Sigmoid colon (tissue), 7 donors: ENCODE results near the gene STEAP1B. TPM values are rescaled to one million over a fixed set of nuclear protein-coding genes. Genes with fewer than 3 reads are reported as not detected.

Experiments used
- DNase-seq: peaks from one replicate; pipeline ENCODE4 v3.0.0-alpha.2; 2019
- H3K27ac ChIP-seq, 4 donors: fragments of 200-600 bp; sonication (generic); one replicate each; pipeline ENCODE4 v1.5.1; 2016 to 2019; ENCODE audit warnings: mild to moderate bottlenecking in 1 of 4
- H3K27me3 ChIP-seq, 3 donors: fragments of 200-600 bp; sonication (generic); one replicate each; pipeline ENCODE4 v1.5.1; 2019; ENCODE audit warnings: mild to moderate bottlenecking in 1 of 3
- H3K36me3 ChIP-seq, 4 donors: fragments of 200-600 bp; sonication (generic); one replicate each; pipeline ENCODE4 v1.5.1; 2016 to 2019
- H3K4me1 ChIP-seq, 4 donors: fragments of 200-600 bp; sonication (generic); one replicate each; pipeline ENCODE4 v1.5.1; 2017 to 2019
- H3K4me3 ChIP-seq, 4 donors: fragments of 200-600 bp; sonication (generic); one replicate each; pipeline ENCODE4 v1.5.1; 2017 to 2019; ENCODE audit warnings: mild to moderate bottlenecking in 2 of 4, moderate library complexity in 1 of 4
- H3K9me3 ChIP-seq, 4 donors: fragments of 200-600 bp in 3 of 4; sonication (generic) in 3 of 4; one replicate each; pipeline versions ENCODE4 v1.5.1 to v1.6.1; 2013 to 2019
- EP300 ChIP-seq, 4 donors: sonication (generic); formaldehyde crosslinking; IDR thresholded peaks; one replicate each; pipeline ENCODE4 v1.6.1; 2017; ENCODE audit warnings: antibody characterized with exemption in 4 of 4
- POLR2A ChIP-seq, 2 donors: fragments of 450-650 bp; IDR thresholded peaks; one replicate each; pipeline ENCODE4 v1.6.1; 2016; ENCODE audit warnings: antibody characterized with exemption in 2 of 2, mild to moderate bottlenecking in 2 of 2, moderate library complexity in 2 of 2
- POLR2AphosphoS5 ChIP-seq, 4 donors: sonication (generic); formaldehyde crosslinking; IDR thresholded peaks; one replicate each; pipeline ENCODE4 v1.6.1; 2017; ENCODE audit warnings: antibody characterized with exemption in 4 of 4
- WGBS, 2 donors: extraction: QIAGEN DNeasy Blood & Tissue Kit; methylation state at CpG; one replicate each; pipeline ENCODE4 v1.1.7; 2013; 5-methylcytosine and 5-hydroxymethylcytosine counted together
- intact Hi-C: fragments of 100-400 bp; cut with DNase I; formaldehyde crosslinking; loops from one replicate; pipeline ENCODE4 v1.15.1; 2023
- polyA plus RNA-seq, 3 donors: library from polyadenylated mRNA; stranded (reverse); fragments of 200-250 nt; gene quantifications; one replicate each; pipeline ENCODE4 v1.2.3, GENCODE V29; 2013
- total RNA-seq, 4 donors: library from RNA; depleted of rRNA; stranded (reverse); fragments of >200 nt; gene quantifications; one replicate each; pipeline ENCODE4 v1.1.0, GENCODE V29; 2016
- TF ChIP-seq, protein P1 (sequence below), 4 experiments: fragments of 450-650 bp in 3 of 4; fragments of 200-600 bp in 1 of 4; IDR thresholded peaks; one replicate each; pipeline ENCODE4 v1.5.1; 2016 to 2019; ENCODE audit warnings: antibody characterized with exemption in 4 of 4, mild to moderate bottlenecking in 3 of 4, moderate library complexity in 2 of 4
- donor health status: healthy with polysubstance abuse.
- donor health status: Bipolar disorder and iron deficiency.
- donor health status: healthy.

The STEAP1B gene
- total and polyA plus RNA-seq, 7 donors: 0.33 to 2.1 (median 1.3) TPM; not detected in 1

DNA sequence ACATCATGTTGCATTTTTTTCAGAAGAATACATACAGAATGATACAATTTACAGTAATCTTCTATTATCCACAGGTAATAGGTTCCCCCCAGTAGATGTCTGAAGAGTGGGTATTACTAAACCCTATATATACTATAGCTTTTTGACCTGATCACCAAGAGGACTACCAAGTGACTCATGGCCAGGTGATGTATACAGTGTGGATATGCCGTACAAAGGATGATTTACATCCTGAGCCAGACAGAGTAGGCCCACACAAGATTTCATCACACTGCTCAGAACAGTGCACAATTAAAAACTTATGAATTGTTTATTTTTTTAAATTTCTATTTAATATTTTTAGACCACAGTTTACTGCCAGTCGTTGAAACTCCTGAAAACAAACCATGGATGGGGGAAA, 70.6 kb downstream of the STEAP1B start:
- 77 to 79% methylated on average over 2 of the region's 2 CpGs for WGBS, 2 donors
- DNase-seq: no peak
- Histone ChIP-seq H3K9me3 (no peaks in the 10 kb centered on the region), H3K27me3 (no peaks in the 10 kb centered on the region), H3K4me1 (no peaks in the 10 kb centered on the region), H3K4me3 (no peak overlapping the region), H3K27ac (no peak overlapping the region), H3K36me3 (no peaks in the 10 kb centered on the region)
- TF ChIP-seq EP300 (IDR thresholded peaks at IDR 0.05) (no peak), POLR2AphosphoS5 (IDR thresholded peaks at IDR 0.05) (no peak), POLR2A (IDR thresholded peaks at IDR 0.05) (no peak)
- TF ChIP-seq, protein P1, sequence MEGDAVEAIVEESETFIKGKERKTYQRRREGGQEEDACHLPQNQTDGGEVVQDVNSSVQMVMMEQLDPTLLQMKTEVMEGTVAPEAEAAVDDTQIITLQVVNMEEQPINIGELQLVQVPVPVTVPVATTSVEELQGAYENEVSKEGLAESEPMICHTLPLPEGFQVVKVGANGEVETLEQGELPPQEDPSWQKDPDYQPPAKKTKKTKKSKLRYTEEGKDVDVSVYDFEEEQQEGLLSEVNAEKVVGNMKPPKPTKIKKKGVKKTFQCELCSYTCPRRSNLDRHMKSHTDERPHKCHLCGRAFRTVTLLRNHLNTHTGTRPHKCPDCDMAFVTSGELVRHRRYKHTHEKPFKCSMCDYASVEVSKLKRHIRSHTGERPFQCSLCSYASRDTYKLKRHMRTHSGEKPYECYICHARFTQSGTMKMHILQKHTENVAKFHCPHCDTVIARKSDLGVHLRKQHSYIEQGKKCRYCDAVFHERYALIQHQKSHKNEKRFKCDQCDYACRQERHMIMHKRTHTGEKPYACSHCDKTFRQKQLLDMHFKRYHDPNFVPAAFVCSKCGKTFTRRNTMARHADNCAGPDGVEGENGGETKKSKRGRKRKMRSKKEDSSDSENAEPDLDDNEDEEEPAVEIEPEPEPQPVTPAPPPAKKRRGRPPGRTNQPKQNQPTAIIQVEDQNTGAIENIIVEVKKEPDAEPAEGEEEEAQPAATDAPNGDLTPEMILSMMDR (IDR thresholded peaks at IDR 0.05): no peak
- intact Hi-C loops: no loop called here

- intact Hi-C loops: no loop called here
- 89 to 95% methylated on average over 2 of the region's 2 CpGs for WGBS, 2 donors
- Histone ChIP-seq H3K9me3 (no peaks in the 10 kb centered on the region), H3K4me1 (no peaks in the 10 kb centered on the region), H3K36me3 (no peaks in the 10 kb centered on the region), H3K4me3 (no peak overlapping the region), H3K27me3 (no peaks in the 10 kb centered on the region), H3K27ac (no peak overlapping the region)
- DNase-seq: no peak
- TF ChIP-seq EP300 (IDR thresholded peaks at IDR 0.05) (no peak), POLR2AphosphoS5 (IDR thresholded peaks at IDR 0.05) (no peak), POLR2A (IDR thresholded peaks at IDR 0.05) (no peak)
- TF ChIP-seq, protein P1 (IDR thresholded peaks at IDR 0.05): no peak
Measured at GRCh38 chr7:22427855-22428254, 72.1 kb downstream of the STEAP1B start.

DNA sequence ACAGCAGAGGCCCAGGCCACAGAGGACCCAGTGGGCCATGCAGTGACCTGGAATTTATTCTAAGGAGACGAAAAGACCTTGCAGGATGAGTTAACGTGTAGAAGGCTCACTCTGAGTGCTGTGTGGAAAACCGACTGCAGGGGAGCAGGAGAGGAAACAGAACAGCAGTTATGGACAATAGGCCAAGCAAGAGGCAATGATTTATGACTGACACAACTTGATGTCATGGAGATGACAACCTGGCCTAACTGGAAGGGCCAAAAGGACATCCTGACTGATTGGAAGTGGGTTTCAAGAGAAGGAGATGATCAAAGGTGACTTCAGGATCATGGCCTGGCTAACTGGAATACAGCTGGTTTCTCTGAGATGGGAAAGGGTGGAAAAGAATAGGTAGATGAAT, 72.9 kb downstream of the STEAP1B start:
- WGBS, 2 donors: 89 to 90% methylated on average over 3 of the region's 3 CpGs
- intact Hi-C loops: no loop called here

GRCh38 chr7:22426463-22427094, 73.4 kb downstream of the STEAP1B start:
- no peak overlapping the region for H3K27ac ChIP-seq
- intact Hi-C loops: no loop called here
- WGBS, 2 donors: 60 to 86% methylated on average over 4 of the region's 4 CpGs
- H3K36me3 ChIP-seq: no peaks in the 10 kb centered on the region
- no peak overlapping the region for H3K4me3 ChIP-seq
- DNase-seq: no peak
- no peaks in the 10 kb centered on the region for H3K4me1 ChIP-seq
- H3K27me3 ChIP-seq: no peaks in the 10 kb centered on the region
- TF ChIP-seq, protein P1 (IDR thresholded peaks at IDR 0.05): no peak
- no peak for TF ChIP-seq EP300 (IDR thresholded peaks at IDR 0.05)
- no peak for TF ChIP-seq POLR2AphosphoS5 (IDR thresholded peaks at IDR 0.05)
- TF ChIP-seq POLR2A (IDR thresholded peaks at IDR 0.05): no peak
- H3K9me3 ChIP-seq: no peaks in the 10 kb centered on the region

More for the DNA sequence above, 72.9 kb downstream of the STEAP1B start:
- Histone ChIP-seq H3K4me1 (no peaks in the 10 kb centered on the region), H3K4me3 (no peak overlapping the region), H3K9me3 (no peaks in the 10 kb centered on the region), H3K36me3 (no peaks in the 10 kb centered on the region), H3K27me3 (no peaks in the 10 kb centered on the region), H3K27ac (no peak overlapping the region)
- DNase-seq: no peak
- TF ChIP-seq, protein P1 (IDR thresholded peaks at IDR 0.05): no peak
- TF ChIP-seq POLR2AphosphoS5 (IDR thresholded peaks at IDR 0.05) (no peak), EP300 (IDR thresholded peaks at IDR 0.05) (no peak), POLR2A (IDR thresholded peaks at IDR 0.05) (no peak)

DNA sequence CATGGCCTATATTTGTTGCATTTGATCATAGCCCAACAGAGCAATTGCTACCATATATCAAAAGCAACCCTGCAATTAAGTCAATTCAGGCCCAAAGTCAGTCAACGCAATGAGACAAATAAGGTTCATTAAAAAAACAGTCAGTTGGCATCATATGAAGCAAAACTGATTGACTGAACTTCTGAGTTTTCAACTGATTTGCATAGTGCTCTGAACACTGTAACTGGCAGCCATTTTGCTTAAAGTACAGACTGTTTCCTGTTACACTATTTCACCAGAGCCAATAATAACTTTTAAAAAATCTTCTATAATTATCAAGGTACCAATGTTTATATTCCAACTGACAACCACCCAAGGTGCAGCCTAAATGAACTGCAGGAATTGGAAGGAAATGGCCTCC, 74.6 kb downstream of the STEAP1B start:
- H3K27ac ChIP-seq: no peak overlapping the region
- no peaks in the 10 kb centered on the region for H3K36me3 ChIP-seq
- intact Hi-C loops: no loop called here
- no peaks in the 10 kb centered on the region for H3K27me3 ChIP-seq
- H3K9me3 ChIP-seq: no peaks in the 10 kb centered on the region
- DNase-seq: no peak
- TF ChIP-seq EP300 (IDR thresholded peaks at IDR 0.05) (no peak), POLR2AphosphoS5 (IDR thresholded peaks at IDR 0.05) (no peak), POLR2A (IDR thresholded peaks at IDR 0.05) (no peak)
- TF ChIP-seq, protein P1 (IDR thresholded peaks at IDR 0.05): no peak
- WGBS, 2 donors: 94 to 97% methylated on average over 1 of the region's 1 CpG
- no peak overlapping the region for H3K4me3 ChIP-seq
- no peaks in the 10 kb centered on the region for H3K4me1 ChIP-seq
